Stimulated activated CD8-positive, alpha-beta memory T cell treated with anti-CD3 and anti-CD28 coated beads, Interleukin-4, amount 100 ng/mL, for 4 hours (primary cell): ENCODE results near the gene ATP1A3.
"Not testable (repeated sequence)": the region's sequence is repeated elsewhere in the genome, so short reads cannot be mapped to it uniquely, and the experiment has no call there.

Source experiments
- DNase-seq, 2 donors: peaks; one replicate each; pipeline ENCODE4 v3.0.0-alpha.2; 2020; ENCODE audit warnings: low read depth in 2 of 2, low spot score in 1 of 2

ATP1A3 gene

DNA sequence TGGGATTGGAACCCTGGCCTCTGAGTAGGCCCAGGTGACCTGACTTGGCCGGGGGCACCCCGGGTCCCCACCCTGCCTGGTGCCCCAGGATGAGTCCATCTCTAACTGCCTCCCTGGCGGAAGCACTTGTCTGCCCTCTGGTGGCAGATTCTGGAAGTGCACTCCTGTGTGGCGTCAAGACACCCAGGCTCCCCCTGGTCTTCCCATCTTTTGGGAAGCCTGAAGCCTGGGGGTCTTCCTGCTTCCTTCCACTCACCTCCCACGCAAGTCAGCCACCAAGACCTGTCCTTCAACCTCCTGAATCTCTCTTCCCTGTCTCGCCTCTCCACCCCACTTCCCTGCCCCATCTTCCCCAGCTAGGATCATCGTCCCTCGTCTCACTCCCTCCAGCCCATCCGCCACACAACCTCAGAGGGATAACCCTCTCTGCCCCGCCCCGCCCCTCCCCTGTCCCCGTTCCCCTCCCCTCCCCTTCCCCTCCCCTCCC, 42.3 kb downstream of the ATP1A3 start:
- peak; percentile 69 to 93 for DNase-seq

DNA sequence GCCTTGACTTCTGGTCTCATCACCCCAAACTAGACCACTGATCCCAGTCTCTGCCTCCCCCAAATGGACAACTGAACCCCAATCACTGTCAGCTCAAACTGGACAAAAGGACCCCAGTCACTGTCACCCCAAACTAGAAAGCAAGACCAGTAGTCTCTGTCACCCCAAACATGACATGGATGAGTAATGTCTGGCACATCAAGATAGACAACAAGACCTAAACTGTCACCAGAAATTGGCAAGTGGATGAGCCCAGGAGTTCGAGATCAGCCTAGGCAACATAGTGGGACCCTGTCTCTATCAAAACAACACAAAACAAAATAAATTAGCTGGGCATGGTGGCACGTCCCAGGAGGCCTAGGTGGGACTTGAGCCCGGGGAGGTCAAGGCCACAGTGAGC, 46.9 kb downstream of the ATP1A3 start:
- DNase-seq: no peak

DNA sequence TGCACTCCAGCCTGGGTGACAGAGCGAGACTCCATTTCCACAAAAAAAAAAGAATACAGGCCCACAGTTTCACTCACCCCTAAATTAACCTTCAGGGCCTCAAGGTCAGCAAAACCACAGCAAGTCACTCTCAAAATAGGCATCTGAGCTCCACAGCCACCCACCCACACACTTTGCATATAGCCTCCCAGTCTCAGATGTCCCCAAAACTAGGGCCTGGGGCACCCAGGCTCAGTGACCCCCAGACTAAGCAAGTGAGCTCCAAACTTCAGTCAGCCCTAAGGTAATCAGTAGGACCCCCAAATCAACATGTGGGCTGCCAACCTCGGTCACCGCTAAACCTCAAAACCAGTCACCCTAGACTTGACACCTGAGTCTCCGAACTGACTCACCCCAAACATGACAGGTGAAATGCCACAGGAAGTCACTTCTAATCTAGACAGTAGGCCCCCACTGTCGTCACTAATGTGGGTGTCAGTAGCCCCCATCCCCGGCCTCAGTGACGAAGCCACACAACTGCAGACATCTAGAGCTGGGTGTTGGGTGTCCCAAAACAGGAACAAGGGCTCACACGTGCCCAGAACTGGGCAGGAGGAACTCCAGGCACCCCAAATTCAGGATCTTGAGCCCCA, 48.8 kb downstream of the ATP1A3 start:
- peak; percentile 80 to 88 for DNase-seq

DNA sequence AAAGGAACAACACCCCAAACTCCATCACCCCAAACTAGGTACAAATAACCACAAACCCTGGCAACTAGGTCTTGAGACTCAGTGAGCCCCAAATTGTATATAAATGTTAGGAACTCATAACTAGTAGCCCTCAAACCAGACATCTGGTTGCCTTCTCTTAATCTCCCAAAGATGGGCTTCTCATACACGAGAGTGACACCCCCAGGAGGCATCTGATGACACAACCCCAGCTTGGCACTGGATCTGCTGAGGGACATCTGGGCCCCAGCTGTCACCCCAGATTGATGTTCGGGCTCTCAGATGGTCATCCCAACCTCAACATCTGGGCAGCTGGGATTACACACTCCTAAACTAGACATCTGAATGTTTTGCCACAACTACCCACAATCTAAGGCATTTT, 49.7 kb downstream of the ATP1A3 start:
- DNase-seq: no peak

DNA sequence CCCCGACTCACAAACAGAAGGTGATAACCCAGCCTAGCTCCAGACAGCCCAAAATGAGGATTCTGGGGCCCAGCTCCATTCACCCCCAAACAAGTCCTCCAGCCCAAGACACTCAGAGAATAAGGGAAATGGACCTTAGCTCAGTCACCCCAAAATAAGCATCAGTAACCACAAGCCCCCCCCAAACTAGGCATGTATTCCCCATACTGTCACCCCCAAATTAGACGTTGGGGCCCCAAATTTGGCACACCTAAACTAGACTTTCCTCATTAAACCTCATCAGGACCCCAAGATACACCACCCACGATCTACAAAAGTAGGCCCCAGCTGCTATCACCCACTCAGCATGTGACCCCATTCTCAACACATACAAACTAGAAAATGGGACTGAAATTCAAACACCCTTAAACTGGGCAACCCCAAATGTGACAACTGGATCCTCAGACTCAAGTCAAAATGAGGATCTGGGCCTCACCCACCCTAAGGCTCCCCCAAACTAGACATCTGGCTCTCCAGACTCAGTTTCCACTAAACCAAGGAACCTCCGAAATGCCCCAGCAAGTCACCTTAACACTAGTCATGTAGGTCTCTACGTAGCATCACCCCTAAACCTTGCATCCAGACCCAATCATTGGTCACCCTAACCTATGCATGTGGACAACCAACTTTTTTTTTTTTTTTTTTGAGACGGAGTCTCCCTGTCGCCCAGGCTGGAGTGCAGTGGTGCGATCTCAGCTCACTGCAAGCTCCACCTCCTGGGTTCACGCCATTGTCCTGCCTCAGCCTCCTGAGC, 52.4 kb downstream of the ATP1A3 start:
- no peak for DNase-seq

DNA sequence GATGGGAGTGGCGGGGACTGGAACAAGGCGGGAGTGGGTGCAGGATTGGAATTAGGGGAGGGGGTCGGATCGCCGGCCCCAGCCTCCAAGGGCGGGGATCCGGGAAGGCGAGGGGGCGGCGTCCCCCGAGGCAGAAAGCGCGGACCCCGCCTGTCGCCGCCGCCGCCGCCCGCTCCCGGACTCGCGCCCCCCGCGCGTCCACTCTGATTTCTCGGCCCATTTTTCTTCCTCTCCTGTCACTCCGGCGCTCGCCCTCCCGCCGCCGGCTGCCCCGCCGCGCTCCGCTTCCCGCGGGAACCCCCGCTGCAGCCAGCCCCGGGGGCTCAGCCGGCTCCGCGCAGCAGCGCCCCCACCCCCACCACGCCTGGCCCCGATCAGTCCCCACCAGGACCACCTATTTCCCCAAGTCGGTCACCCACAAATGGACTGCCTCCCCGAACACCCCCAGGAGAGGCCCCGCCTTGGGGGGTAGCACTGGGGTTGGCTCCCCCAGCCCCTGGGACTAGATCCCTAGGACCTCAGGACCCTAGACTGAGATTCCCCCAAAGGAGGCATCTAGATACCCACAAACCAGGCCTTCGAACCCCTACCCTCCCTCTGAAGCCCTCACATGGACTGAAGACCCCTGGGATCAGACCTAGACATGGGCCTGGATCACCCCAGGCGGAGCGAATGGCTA, 53.2 kb downstream of the ATP1A3 start:
- no peak for DNase-seq

DNA sequence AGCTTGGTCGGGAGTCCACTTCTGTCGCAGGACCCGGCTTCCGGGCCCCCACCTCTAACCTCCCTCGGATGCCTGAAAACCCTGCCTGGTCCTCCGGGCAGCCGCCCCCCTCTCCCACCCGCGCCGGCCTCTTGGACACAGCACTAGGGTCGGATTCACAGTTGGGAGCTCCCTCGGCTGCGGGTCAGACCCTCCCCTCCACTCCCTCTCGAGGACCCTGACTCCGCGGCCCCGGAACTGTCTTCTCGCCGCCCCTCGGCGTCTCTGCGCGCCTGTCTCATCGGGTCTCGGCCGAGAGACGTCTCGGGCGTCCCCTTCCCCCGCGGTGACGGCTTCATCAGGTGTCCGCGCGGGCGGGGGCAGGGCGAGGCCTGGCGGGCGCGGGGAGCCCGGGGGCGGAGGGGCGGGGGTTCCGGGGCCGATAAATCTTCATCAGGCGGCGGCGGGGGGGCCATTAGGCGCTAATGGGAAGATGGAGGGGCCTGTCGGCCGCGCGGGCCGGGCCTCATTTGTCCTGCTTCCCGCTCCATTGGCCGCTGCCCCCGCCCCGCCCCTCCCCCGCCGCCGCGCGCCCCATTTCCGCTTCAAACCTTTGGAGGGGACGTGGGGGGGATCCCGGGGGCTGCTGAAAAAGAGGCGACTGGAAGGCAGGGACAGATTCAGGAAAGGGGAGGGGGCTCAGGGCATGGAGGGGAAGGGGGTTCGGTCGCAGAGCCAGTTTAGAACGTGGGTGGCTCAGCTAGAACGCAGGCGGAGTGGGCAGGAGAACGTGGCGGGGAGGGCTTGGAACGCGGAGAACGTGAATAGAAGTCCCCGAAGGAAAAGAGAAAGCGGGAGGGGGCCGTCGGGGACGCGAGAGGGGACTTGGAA, 53.9 kb downstream of the ATP1A3 start:
- DNase-seq: peak in 1 of 2 donors; percentile 63

DNA sequence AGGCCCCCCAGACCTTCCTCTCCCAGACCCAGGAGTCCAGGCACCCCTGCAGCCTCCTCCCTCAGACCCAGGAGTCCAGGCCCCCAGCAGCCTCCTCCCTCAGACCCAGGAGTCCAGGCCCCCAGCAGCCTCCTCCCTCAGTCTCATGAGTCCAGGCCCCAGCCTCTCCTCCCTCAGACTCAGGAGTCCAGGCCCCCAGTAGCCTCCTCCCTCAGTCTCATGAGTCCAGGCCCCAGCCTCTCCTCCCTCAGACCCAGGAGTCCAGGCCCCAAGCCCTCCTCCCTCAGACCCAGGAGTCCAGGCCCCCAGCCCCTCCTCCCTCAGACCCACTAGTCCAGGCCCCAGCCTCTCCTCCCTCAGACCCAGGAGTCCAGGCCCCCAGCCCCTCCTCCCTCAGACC, 54.8 kb downstream of the ATP1A3 start:
- not testable (repeated sequence) for DNase-seq

DNA sequence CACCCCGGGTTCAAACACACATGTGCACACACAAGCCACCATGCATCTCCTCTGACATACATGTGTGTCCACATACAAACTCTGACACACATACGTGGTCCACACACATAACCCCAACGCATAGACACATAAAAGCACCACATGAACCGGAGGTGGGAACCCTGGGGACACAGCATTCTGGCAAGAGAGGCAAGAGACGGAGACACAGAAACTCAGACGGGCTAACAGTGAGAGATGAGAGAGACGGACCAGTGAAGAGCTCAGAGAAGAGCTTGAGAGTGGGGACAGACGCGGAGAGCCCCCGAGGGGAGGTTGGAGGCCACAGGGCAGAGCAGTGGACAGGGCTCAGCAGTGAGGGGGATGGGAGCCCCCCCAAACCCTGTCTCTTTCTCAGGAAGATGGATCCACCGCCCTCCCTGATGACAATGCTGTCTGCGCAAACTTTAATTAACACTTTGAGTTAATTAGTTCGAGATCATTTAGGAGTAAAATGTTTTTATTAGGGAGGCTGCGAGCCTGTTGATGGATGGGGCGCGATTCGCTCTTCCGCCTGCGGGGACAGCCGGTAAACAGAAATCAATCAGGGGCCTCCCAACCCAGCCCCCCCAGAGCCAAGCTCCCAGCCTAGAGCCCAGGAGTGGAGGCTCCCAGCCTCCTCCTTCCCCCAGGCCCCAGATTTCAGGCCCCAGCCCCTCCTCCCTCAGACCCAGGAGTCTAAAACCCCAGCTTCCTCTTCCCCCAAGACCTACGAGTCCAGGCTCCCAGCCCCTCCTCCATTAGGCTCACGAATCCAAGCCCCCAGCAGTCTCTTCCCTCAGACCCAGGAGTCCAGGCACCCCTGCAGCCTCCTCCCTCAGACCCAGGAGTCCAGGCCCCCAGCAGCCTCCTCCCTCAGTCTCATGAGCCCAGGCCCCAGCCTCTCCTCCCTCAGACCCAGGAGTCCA, 56.2 kb downstream of the ATP1A3 start:
- DNase-seq: no peak

DNA sequence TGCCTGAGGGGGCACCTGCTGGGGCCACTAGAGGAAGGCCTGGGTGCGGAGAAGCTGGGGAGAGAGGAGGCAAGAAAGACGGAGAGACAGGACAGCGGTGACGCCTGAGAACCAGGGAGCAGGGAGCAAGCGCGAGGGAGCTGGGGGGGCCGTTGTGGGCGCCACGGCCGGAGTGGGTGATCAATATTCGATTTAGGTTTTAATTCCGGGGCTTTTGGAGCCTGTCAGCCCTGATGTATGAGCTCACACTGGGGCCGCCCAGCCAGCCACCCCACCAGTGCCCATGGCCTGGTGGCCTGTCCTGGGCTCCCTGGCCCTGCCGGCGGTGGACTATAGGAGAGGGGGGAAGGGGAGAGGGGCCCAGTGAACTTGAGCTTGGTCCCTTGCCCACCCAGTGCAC, 57.1 kb downstream of the ATP1A3 start:
- DNase-seq: no peak

DNA sequence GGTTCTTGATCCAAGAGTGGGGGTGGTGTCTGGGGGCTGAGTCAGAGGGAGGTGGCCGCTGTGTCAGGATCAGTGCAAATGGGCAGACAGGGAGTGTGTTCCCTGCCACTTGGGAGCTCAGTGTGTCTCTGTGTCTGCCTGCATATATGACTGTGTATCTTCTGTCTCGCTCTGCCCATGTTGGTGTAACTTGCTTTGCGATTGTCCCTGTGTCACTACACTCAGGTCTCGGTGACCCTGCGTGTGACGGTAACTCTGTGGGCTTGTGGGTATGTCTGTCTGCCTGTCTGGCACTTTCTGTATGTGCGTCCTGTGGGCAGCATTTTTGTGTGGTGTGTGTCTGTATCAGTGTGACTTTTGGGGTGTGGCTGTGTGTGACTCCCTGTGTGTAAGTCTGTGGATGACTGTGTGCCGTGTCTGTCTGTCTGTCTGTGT, 57.6 kb downstream of the ATP1A3 start:
- peak in 1 of 2 donors; percentile 51 for DNase-seq

DNA sequence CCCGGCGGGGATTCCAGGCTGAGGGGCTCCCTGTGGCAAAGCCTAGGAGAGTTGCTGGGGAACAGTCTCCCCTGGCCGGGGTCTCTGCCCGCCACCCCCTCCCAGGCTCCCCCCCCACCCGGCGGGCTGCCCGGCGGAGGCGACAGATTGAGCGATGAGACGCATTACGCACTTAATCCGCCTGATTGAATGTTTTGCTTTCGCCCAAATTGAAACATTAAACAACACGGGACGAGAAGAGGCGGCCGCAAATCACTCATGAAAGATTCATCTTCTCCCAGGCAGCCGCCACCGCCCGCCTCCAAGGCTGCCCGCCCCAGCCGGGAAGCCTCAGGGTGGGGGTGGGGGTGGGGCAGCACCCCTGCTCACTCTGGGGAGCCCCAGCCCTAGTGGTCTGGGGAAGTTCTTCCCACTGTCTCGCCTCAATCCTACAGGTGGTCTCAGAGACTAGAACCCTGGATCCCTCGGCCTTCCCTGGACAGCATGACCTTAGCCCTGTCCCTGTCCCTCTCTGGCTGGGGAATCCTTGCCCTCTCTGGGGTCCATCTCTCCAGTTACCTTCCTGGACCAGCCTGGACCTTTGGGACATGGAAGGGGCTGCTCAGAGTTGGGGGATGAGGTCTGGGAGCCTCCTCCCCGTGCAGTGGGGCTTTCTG, 58.1 kb downstream of the ATP1A3 start:
- no peak for DNase-seq

DNA sequence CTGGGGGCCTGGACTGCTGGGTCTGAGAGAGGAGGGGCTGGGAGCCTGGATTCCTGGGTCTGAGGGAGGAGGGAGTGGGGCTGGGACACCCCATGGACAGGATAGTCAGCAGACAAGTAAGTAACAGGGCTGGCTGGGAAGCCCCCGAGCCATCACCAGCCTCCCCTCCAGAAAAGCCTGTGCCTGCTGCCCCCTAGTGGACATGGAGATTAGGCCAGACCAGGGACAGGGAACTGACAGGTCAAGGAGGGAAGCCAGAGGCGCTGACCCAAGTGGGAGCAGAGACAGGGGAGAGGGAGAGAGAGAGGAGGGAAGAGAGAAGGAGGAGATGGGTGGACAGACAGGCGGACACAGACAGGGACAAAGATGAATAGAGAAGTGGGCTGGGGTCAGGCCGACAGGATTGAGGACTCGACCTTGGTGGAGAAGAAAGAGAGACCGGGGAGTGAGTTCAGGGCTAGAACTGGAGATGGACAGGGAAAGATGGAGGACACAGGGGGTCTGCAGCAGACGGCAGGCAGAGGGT, 59.1 kb downstream of the ATP1A3 start:
- peak; percentile 55 to 69 for DNase-seq

DNA sequence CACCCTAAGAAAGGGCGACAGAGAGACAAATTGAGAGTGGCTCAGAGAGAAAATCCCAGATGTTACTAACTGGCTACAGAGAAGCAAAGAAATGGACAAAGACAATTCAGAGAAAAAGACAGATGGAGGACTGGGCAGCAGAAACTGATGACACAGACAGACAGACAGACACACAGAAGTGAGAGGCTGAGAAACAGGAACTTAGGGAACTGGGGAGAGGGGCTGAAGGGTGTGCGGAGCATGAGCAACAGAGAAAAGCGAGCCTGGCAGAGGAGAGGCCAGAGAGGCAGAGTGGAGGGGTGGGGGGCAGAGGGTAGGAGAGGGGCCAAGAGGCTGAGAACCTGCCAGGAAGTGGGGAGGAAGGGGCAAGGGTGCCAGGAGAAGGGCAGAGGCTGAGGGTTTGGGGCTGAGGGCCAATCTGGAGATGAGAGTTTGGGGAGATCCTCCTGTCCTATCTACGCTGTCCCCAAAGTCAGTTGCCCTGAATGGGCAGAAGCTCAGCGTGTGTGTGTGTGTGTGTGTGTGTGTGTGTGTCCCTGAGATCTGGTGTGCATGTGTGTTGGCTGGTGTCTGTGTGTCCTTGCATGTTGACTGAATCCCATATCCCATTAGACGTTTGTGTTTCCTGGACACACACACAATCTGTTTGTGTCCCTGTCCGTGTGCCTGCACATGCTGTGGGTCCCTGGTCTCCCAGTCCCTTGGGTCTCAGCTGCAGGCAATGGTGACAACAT, 60.2 kb downstream of the ATP1A3 start:
- no peak for DNase-seq

DNA sequence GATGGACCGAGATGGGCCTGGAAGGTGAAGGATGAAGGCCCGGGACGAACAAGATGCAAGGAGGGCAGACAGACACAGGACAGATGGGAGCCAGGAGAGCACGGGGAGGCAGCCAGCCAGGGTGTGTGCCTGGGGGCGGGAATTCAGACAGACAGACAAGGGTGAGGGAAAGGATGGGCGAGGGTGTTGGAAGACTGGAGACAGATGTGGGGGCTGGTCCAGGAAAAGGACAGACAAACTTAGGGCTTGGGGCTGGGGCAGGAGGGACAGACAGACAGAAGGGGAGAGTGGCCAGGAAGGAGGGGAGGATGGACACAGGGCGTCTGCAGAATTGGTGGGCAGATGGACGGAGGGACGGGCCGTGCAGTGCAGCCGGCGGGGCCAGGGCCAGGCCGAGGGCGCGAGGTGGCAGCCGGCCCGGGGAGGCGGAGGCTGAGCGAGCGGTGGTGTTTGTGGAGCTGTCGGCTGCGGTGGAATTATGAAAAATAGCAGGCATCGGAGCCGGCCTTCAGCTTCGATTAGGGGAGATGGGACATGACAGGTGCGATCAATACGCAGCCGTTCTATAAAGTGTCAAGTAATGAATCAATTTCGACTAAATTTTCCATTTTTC, 61.2 kb downstream of the ATP1A3 start:
- no peak for DNase-seq

DNA sequence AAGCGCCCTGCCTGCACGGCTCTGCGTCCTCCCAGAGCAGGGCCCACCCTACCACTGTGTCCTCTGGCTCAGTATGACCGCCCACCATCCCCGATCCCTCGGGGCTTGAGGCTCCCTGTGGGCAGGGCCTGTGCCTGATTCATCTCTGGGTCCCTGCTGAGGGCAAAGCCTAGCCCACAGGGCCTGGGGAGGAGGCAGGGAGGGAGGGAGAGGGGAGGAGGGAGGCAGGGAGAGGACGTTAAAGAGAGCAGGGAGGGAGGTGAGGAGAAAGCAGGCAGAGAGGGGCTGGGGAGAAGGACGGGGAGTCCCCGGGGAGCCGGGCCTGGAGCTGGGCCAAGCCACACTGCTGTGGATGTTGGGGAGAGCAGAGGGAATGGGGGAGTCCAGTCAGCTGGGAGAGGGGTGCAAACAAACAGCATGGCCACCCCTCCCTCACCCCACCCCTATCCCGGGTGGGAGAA, 61.7 kb downstream of the ATP1A3 start:
- no peak for DNase-seq

DNA sequence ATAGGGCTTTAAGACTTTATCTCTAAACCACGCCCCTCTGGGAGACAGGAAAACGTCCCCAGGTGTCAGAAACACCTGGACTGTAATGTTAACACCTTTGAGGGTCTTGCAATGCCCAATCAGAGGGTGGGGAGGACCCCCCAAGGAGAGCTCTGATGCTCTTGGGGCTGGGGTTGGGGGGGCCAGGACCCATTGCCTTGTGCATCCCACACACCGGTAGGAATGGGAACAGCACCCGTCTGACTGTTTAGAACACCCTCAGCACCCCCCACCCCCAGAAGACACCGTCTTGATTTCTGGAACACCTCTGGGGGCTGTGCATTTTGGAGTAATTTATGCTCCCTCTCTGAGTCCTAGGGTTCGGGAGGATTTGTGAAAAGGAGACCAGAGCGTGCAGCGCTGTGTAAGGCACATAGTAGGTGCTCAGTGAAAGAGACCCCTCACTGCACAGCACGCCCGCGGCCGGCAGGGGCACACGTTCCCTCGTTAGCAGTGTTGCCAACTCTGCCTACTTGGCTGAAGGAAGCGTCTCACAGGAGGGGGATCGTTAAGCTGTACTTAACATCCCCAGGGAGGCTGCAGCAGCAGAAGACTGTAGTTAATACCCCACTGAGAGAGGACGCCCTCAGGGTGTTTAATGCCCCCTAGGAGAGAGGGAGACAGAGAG, 63.0 kb downstream of the ATP1A3 start:
- no peak for DNase-seq
